Right kidney (tissue), 1 donor: ENCODE data around the gene ARL9.

Experiments used
- DNase-seq: peaks from one replicate; pipeline ENCODE4 v3.0.0-alpha.2; 2016

The ARL9 gene

GRCh38 chr4:56531149-56531770, 25.7 kb downstream of the ARL9 start:
- DNase-seq = no peak

GRCh38 chr4:56531823-56532222, 26.2 kb downstream of the ARL9 start:
- no peak for DNase-seq

GRCh38 chr4:56532239-56532638, 26.6 kb downstream of the ARL9 start:
- DNase-seq = no peak

GRCh38 chr4:56535915-56536314, 30.3 kb downstream of the ARL9 start:
- no peak for DNase-seq

- no peak for DNase-seq
Measured at GRCh38 chr4:56537147-56537546, 31.6 kb downstream of the ARL9 start.

- no peak for DNase-seq
Measured at GRCh38 chr4:56540826-56541225, 35.2 kb downstream of the ARL9 start.

GRCh38 chr4:56544573-56545131, 39.1 kb downstream of the ARL9 start:
- DNase-seq = peak; percentile 88

GRCh38 chr4:56550642-56551041, 45.1 kb downstream of the ARL9 start:
- no peak for DNase-seq

GRCh38 chr4:56551516-56551915, 45.9 kb downstream of the ARL9 start:
- no peak for DNase-seq

- DNase-seq = no peak
Measured at GRCh38 chr4:56552273-56552672, 46.7 kb downstream of the ARL9 start.

GRCh38 chr4:56570041-56570440, 64.5 kb downstream of the ARL9 start:
- no peak for DNase-seq
